ENCODE results near the gene SGTA. TPM values are rescaled to one million over a fixed set of nuclear protein-coding genes. Genes with fewer than 3 reads are reported as not detected.

The SGTA gene
- total RNA-seq, 2 donors from 2014 or later = 72.4 to 87.9 TPM

- H3K4me1 ChIP-seq (replicated peaks) = no peaks in the 10 kb centered on the region
- H3K36me3 ChIP-seq = no peaks in the 10 kb centered on the region
- H3K4me3 ChIP-seq = no peak overlapping the region
- DNase-seq (ENCODE audit: low spot score) = no peak
- TF ChIP-seq POLR2A (IDR thresholded peaks at IDR 0.05) = no peak
- 87% methylated on average over 28 of the region's 29 CpGs for WGBS
- no peak overlapping the region for H3K27ac ChIP-seq
- H3K27me3 ChIP-seq (replicated peaks; ENCODE audit: insufficient read depth) = no peaks in the 10 kb centered on the region
- no peaks in the 10 kb centered on the region for H3K9me3 ChIP-seq
- intact Hi-C loops (cut with DNase I) = no loop called here
These were observed 14.5 kb downstream of the SGTA start for GRCh38 chr19:2768365-2769132.

- intact Hi-C loops (cut with DNase I) = no loop called here
- DNase-seq (ENCODE audit: low spot score) = no peak
- Histone ChIP-seq H3K4me1 (replicated peaks) (no peaks in the 10 kb centered on the region), H3K27me3 (replicated peaks; ENCODE audit: insufficient read depth) (no peaks in the 10 kb centered on the region), H3K27ac (no peak overlapping the region), H3K9me3 (no peaks in the 10 kb centered on the region), H3K36me3 (peaks cover 0 to 2% of the 10 kb centered on the region in 2 donors), H3K4me3 (no peak overlapping the region)
- WGBS = 95% methylated on average over 19 of the region's 19 CpGs
- TF ChIP-seq POLR2AphosphoS5 (IDR thresholded peaks at IDR 0.05) (no peak), POLR2A (IDR thresholded peaks at IDR 0.05) (no peak), CTCF (IDR thresholded peaks at IDR 0.05) (no peak)
These were observed 15.4 kb downstream of the SGTA start for GRCh38 chr19:2767688-2768087.

GRCh38 chr19:2766594-2767372, 16.3 kb downstream of the SGTA start:
- no peak overlapping the region for H3K27ac ChIP-seq
- H3K9me3 ChIP-seq = no peaks in the 10 kb centered on the region
- DNase-seq (ENCODE audit: low spot score) = no peak
- no peaks in the 10 kb centered on the region for H3K4me1 ChIP-seq (replicated peaks)
- WGBS = 94% methylated on average over 34 of the region's 35 CpGs
- H3K4me3 ChIP-seq = no peak overlapping the region
- H3K36me3 ChIP-seq = peaks cover 0 to 10% of the 10 kb centered on the region in 2 donors
- intact Hi-C loops (cut with DNase I) = no loop called here
- H3K27me3 ChIP-seq (replicated peaks; ENCODE audit: insufficient read depth) = no peaks in the 10 kb centered on the region
- TF ChIP-seq POLR2A (IDR thresholded peaks at IDR 0.05) (no peak), POLR2AphosphoS5 (IDR thresholded peaks at IDR 0.05) (no peak), CTCF (IDR thresholded peaks at IDR 0.05) (no peak)

GRCh38 chr19:2765376-2765775, 17.7 kb downstream of the SGTA start:
- Histone ChIP-seq H3K27ac (no peak overlapping the region), H3K4me3 (no peak overlapping the region), H3K36me3 (peaks cover 0 to 10% of the 10 kb centered on the region in 2 donors), H3K9me3 (no peaks in the 10 kb centered on the region), H3K27me3 (replicated peaks; ENCODE audit: insufficient read depth) (no peaks in the 10 kb centered on the region), H3K4me1 (replicated peaks) (no peaks in the 10 kb centered on the region)
- 90% methylated on average over 15 of the region's 15 CpGs for WGBS
- DNase-seq (ENCODE audit: low spot score) = no peak
- no peak for TF ChIP-seq POLR2AphosphoS5 (IDR thresholded peaks at IDR 0.05)
- TF ChIP-seq POLR2A (IDR thresholded peaks at IDR 0.05) = no peak
- TF ChIP-seq CTCF (IDR thresholded peaks at IDR 0.05) = no peak
- intact Hi-C loops (cut with DNase I) = no loop called here

- no peaks in the 10 kb centered on the region for H3K4me1 ChIP-seq (replicated peaks)
- TF ChIP-seq CTCF (IDR thresholded peaks at IDR 0.05) (no peak), POLR2AphosphoS5 (IDR thresholded peaks at IDR 0.05) (no peak), POLR2A (IDR thresholded peaks at IDR 0.05) (no peak)
- H3K27me3 ChIP-seq (replicated peaks; ENCODE audit: insufficient read depth) = no peaks in the 10 kb centered on the region
- WGBS = 93% methylated on average over 21 of the region's 21 CpGs
- intact Hi-C loops (cut with DNase I) = no loop called here
- no peak for DNase-seq (ENCODE audit: low spot score)
- H3K9me3 ChIP-seq = no peaks in the 10 kb centered on the region
- peaks cover 0 to 10% of the 10 kb centered on the region in 2 donors for H3K36me3 ChIP-seq
- no peak overlapping the region for H3K4me3 ChIP-seq
- H3K27ac ChIP-seq = no peak overlapping the region
These were observed 18.1 kb downstream of the SGTA start for GRCh38 chr19:2764945-2765344.

All from prostate gland (tissue), 2 donors.